CD14-positive monocyte (primary cell): ENCODE measurements around the gene CKS1B. TPM values are rescaled to one million over a fixed set of nuclear protein-coding genes. Genes with fewer than 3 reads are reported as not detected.

Experiments used
- DNase-seq, 3 donors: peaks; one replicate each; pipeline ENCODE4 v3.0.0-alpha.2; 2011 to 2022
- H2AFZ ChIP-seq: 2 replicates; pipeline ENCODE4 v1.6.0; 2012; ENCODE audit warnings: mild to moderate bottlenecking, low read depth, low read length, inconsistent platforms; ENCODE audit not compliant: insufficient read depth, poor library complexity, severe bottlenecking
- H3K27ac ChIP-seq, 2 donors: 1 replicate in 1 of 2; 2 replicates in 1 of 2; pipeline ENCODE4 v1.5.1; 2012 to 2013; ENCODE audit warnings: low read length in 2 of 2, control low read depth in 1 of 2, inconsistent platforms in 1 of 2, low read depth in 1 of 2, mild to moderate bottlenecking in 1 of 2
- H3K27me3 ChIP-seq, 2 donors: one replicate each; pipeline versions ENCODE4 v1.6.0 to v1.6.1; 2011 to 2013; ENCODE audit warnings: low read length in 2 of 2; ENCODE audit not compliant: control insufficient read depth in 2 of 2, insufficient read depth in 2 of 2
- H3K36me3 ChIP-seq, 2 donors: replicated peaks in 1 of 2; 1 replicate in 1 of 2; 2 replicates in 1 of 2; pipeline versions ENCODE4 v1.5.1 to v1.6.1; 2012 to 2013; ENCODE audit warnings: low read length in 2 of 2, control low read depth in 1 of 2, inconsistent platforms in 1 of 2, mild to moderate bottlenecking in 1 of 2; ENCODE audit not compliant: insufficient read depth in 2 of 2, control insufficient read depth in 1 of 2
- H3K4me1 ChIP-seq, 2 donors: 1 replicate in 1 of 2; 2 replicates in 1 of 2; pipeline versions ENCODE4 v1.5.1 to v1.6.1; 2012 to 2013; ENCODE audit warnings: low read length in 2 of 2, control low read depth in 1 of 2, inconsistent platforms in 1 of 2, mild to moderate bottlenecking in 1 of 2, moderate library complexity in 1 of 2; ENCODE audit not compliant: insufficient read depth in 2 of 2, control insufficient read depth in 1 of 2
- H3K4me2 ChIP-seq: replicated peaks from 2 replicates; pipeline ENCODE3; 2012; ENCODE audit warnings: low read length, moderate library complexity, mild to moderate bottlenecking; ENCODE audit not compliant: poor library complexity, severe bottlenecking; ENCODE audit errors: extremely low read depth
- H3K4me3 ChIP-seq, 3 experiments: fragments of 200-600 bp in 1 of 3; sonication (generic) in 1 of 3; replicated peaks in 1 of 3; 1 replicate in 2 of 3; 2 replicates in 1 of 3; pipeline ENCODE4 v1.5.1; 2011 to 2013; ENCODE audit warnings: low read length in 3 of 3, mild to moderate bottlenecking in 3 of 3, control low read depth in 2 of 3, low read depth in 2 of 3, inconsistent platforms in 1 of 3, moderate library complexity in 1 of 3
- H3K79me2 ChIP-seq: 2 replicates; pipeline ENCODE4 v1.6.0; 2012; ENCODE audit warnings: mild to moderate bottlenecking, control low read depth, inconsistent platforms, low read length, moderate library complexity; ENCODE audit not compliant: insufficient read depth
- H3K9ac ChIP-seq: 2 replicates; pipeline ENCODE4 v1.6.0; 2017; ENCODE audit warnings: low read length, mild to moderate bottlenecking; ENCODE audit not compliant: insufficient read depth, poor library complexity, severe bottlenecking
- H3K9me3 ChIP-seq, 2 donors: replicated peaks in 1 of 2; 1 replicate in 1 of 2; 2 replicates in 1 of 2; pipeline versions ENCODE4 v1.5.1 to v1.6.1; 2012 to 2013; ENCODE audit warnings: low read length in 2 of 2, control low read depth in 1 of 2; ENCODE audit not compliant: control insufficient read depth in 1 of 2, insufficient read depth in 1 of 2
- H4K20me1 ChIP-seq: 2 replicates; pipeline ENCODE4 v1.6.0; 2012; ENCODE audit warnings: mild to moderate bottlenecking, low read length, control low read depth, moderate library complexity; ENCODE audit not compliant: insufficient read depth
- H3K27ac Mint-ChIP-seq, 7 donors: one replicate each; pipeline ENCODE4 v1.8.0; 2020; ENCODE audit warnings: mild to moderate bottlenecking in 7 of 7, mixed read lengths in 7 of 7, moderate library complexity in 6 of 7, inconsistent platforms in 2 of 7
- H3K27me3 Mint-ChIP-seq, 3 donors: one replicate each; pipeline ENCODE4 v1.8.0; 2021 to 2022; ENCODE audit warnings: low read depth in 3 of 3, mild to moderate bottlenecking in 3 of 3, mixed read lengths in 3 of 3, moderate library complexity in 3 of 3, inconsistent platforms in 1 of 3
- H3K36me3 Mint-ChIP-seq, 2 donors: one replicate each; pipeline ENCODE4 v1.8.0; 2020; ENCODE audit warnings: mixed read lengths in 2 of 2, inconsistent platforms in 1 of 2, mild to moderate bottlenecking in 1 of 2
- H3K4me1 Mint-ChIP-seq: one replicate; pipeline ENCODE4 v1.8.0; 2020; ENCODE audit warnings: mild to moderate bottlenecking, mixed read lengths
- H3K4me3 Mint-ChIP-seq, 2 donors: one replicate each; pipeline ENCODE4 v1.8.0; 2020; ENCODE audit warnings: mild to moderate bottlenecking in 2 of 2, mixed read lengths in 2 of 2, moderate library complexity in 1 of 2
- H3K9me3 Mint-ChIP-seq, 7 donors: one replicate each; pipeline ENCODE4 v1.8.0; 2020 to 2022; ENCODE audit warnings: mixed read lengths in 7 of 7, mild to moderate bottlenecking in 6 of 7, moderate library complexity in 6 of 7, inconsistent platforms in 2 of 7
- WGBS: methylation state at CpG from one replicate; pipeline ENCODE4 v1.1.5; 2013; ENCODE audit warnings: missing lambda C conversion rate; ENCODE audit not compliant: insufficient coverage; 5-methylcytosine and 5-hydroxymethylcytosine counted together
- intact Hi-C, 2 donors: fragments of 100-400 bp; cut with micrococcal nuclease; formaldehyde crosslinking; loops; one replicate each; pipeline versions ENCODE4 v1.15.0 to v1.15.1; 2023
- polyA plus RNA-seq, 3 donors: library from polyadenylated mRNA; depleted of rRNA in 1 of 3; unstranded in 2 of 3; stranded (reverse) in 1 of 3; fragments of 300-500 nt in 2 of 3; fragments of >200 nt in 1 of 3; fragmentation: Illumina TruSeq in 2 of 3; gene quantifications; 1 replicate in 2 of 3; 2 replicates in 1 of 3; pipeline ENCODE4 v1.2.3, GENCODE V29; 2012 to 2021
- TF ChIP-seq, protein P1 (sequence below): fragments of 200-600 bp; IDR thresholded peaks from one replicate; pipeline ENCODE4 v1.8.0; 2022; ENCODE audit warnings: antibody characterized with exemption, mild to moderate bottlenecking

CKS1B gene
- polyA plus RNA-seq, 3 donors = 9.4 to 22.6 (median 18.0) TPM

DNA sequence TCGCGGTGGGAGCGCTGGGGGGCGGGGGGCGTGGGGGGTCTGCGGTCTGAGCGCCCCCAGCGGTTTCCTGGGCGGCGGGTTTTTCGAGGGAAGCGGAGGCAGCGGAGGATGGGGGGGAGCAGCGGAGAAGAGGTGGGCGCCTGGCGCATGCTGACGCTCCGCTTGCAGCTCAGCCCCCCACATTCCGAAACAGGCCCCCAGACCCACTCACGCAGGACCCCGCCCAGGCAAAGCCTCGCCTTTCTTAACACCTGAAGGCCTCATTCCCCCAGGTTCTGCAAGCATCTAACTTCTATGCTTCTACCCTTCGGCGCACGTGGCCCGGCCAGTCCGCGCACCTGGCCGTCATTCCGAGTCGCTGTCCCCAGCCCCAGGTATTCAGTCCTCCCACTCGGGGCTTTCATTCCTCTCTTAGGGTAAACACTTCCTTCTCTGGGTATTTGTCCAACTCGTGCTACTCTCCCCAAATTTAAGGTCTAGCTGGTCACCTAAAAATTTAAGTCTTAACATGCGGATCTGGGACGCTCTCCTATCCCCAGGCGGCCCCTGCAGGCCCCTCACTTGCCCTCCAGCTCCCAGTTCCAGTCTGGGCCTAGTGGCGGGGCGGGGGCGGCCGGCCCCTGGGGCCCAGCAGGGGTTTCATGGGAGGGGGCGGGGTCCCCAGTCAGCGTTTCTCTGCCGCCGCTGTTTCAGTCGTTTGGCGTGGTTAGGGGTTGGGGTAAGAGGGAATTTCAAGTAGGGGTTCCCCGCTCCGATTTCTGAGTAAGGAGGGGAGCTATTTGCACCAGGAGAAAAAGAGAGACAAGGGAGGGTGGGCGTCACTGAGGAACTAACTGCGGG lies 25.3 kb downstream of the CKS1B start:
- Histone ChIP-seq H3K4me2 (peak overlapping the region; percentile 90), H3K36me3 (no peaks in the 10 kb centered on the region), H3K79me2 (peaks cover 50% of the 10 kb centered on the region), H3K9ac (peak overlapping the region; percentile 38), H4K20me1 (peaks cover 12% of the 10 kb centered on the region), H3K27me3 (no peaks in the 10 kb centered on the region), H3K9me3 (no peaks in the 10 kb centered on the region), H3K4me3 (peak overlapping the region; percentile 67 to 98 (median 77)), H3K27ac (peak overlapping the region; percentile 87 to 95), H3K4me1 (peaks cover 60 to 71% of the 10 kb centered on the region in 2 donors), H2AFZ (peak overlapping the region; percentile 72)
- H3K9me3 Mint-ChIP-seq = no peaks in the 10 kb centered on the region
- intact Hi-C loops = loop anchor here (2.0 to 5.0 kb wide), 4 partner anchors 17 to 63 kb away; partner anchors contain the start of genes PYGO2 (in 2 of the 2), ADAM15 (in 1 of the 2) and EFNA4 (in 1 of the 2)
- H3K4me1 Mint-ChIP-seq = peaks cover 51% of the 10 kb centered on the region
- H3K27ac Mint-ChIP-seq = peak overlapping the region; percentile 55 to 94 (median 84)
- TF ChIP-seq, protein P1, sequence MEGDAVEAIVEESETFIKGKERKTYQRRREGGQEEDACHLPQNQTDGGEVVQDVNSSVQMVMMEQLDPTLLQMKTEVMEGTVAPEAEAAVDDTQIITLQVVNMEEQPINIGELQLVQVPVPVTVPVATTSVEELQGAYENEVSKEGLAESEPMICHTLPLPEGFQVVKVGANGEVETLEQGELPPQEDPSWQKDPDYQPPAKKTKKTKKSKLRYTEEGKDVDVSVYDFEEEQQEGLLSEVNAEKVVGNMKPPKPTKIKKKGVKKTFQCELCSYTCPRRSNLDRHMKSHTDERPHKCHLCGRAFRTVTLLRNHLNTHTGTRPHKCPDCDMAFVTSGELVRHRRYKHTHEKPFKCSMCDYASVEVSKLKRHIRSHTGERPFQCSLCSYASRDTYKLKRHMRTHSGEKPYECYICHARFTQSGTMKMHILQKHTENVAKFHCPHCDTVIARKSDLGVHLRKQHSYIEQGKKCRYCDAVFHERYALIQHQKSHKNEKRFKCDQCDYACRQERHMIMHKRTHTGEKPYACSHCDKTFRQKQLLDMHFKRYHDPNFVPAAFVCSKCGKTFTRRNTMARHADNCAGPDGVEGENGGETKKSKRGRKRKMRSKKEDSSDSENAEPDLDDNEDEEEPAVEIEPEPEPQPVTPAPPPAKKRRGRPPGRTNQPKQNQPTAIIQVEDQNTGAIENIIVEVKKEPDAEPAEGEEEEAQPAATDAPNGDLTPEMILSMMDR = no peak
- DNase-seq = no peak
- H3K4me3 Mint-ChIP-seq = peak overlapping the region; percentile 94 to 96
- WGBS = 0% methylated on average over 30 of the region's 50 CpGs
- H3K27me3 Mint-ChIP-seq = peaks cover 0 to 4% (median under 1%) of the 10 kb centered on the region in 3 donors
- peaks cover 0 to 3% of the 10 kb centered on the region in 2 donors for H3K36me3 Mint-ChIP-seq

DNA sequence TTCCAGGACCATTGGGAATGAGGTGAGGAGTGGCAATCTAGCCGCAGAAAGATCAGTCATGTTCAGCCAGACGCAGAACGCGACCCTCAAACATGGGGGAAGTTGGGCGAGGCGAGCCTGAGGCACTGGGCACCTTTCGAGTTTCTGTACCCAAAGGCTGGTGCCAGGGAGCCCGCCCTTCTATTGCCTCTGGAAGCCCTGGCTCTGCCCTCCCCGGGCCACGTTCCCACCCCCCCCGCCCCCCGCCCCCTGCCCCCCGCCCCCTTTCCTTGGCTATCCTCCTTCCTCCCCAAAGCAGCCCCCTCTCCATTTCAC lies 25.9 kb downstream of the CKS1B start:
- Histone ChIP-seq H3K36me3 (no peaks in the 10 kb centered on the region), H3K4me2 (peak overlapping the region; percentile 90), H3K9me3 (no peaks in the 10 kb centered on the region), H4K20me1 (peaks cover 12% of the 10 kb centered on the region), H3K9ac (peak overlapping the region; percentile 81), H2AFZ (peak overlapping the region; percentile 48), H3K4me3 (peak overlapping the region; percentile 67 to 98 (median 77)), H3K27ac (peak overlapping the region; percentile 87 to 95), H3K79me2 (peaks cover 56% of the 10 kb centered on the region), H3K27me3 (no peaks in the 10 kb centered on the region), H3K4me1 (peaks cover 60 to 71% of the 10 kb centered on the region in 2 donors)
- intact Hi-C loops = loop anchor here (2.0 to 5.0 kb wide), 4 partner anchors 16 to 62 kb away; partner anchors contain the start of genes PYGO2 (in 2 of the 2), ADAM15 (in 1 of the 2) and EFNA4 (in 1 of the 2)
- H3K4me1 Mint-ChIP-seq = peaks cover 50% of the 10 kb centered on the region
- DNase-seq = no peak
- H3K36me3 Mint-ChIP-seq = peaks cover 0 to 3% of the 10 kb centered on the region in 2 donors
- H3K4me3 Mint-ChIP-seq = peak overlapping the region; percentile 94 to 96
- 0% methylated on average over 4 of the region's 13 CpGs for WGBS
- peaks cover 0 to 4% (median 0%) of the 10 kb centered on the region in 3 donors for H3K27me3 Mint-ChIP-seq
- no peaks in the 10 kb centered on the region for H3K9me3 Mint-ChIP-seq
- TF ChIP-seq, protein P1 = no peak
- peak overlapping the region; percentile 87 to 96 (median 90) for H3K27ac Mint-ChIP-seq
